Measurements from ENCODE around the gene TEX11.

- TF ChIP-seq CTCF (IDR thresholded peaks at IDR 0.05; ENCODE audit: low read depth, low read length, poor library complexity, severe bottlenecking) (no peak), EZH2phosphoT487 (IDR thresholded peaks at IDR 0.05; ENCODE audit: borderline replicate concordance, low read length) (no peak)
These were observed 83.1 kb downstream of the TEX11 start for GRCh38 chrX:70825366-70825765.

Data from DOHH2 (cell line).